Measurements from ENCODE around the gene SEMA3C.

GRCh38 chr7:80770061-80770460, 148.8 kb downstream of the SEMA3C start:
- TF ChIP-seq CTCF (IDR thresholded peaks at IDR 0.05) (no peak), POLR2AphosphoS5 (IDR thresholded peaks at IDR 0.05; ENCODE audit: insufficient read depth in 1 of 2, low read depth in 1 of 2) (no peak)
